KG1 (cell line): Measurements from ENCODE around the gene GDNF.
"Not testable (repeated sequence)": the region's sequence is repeated elsewhere in the genome, so short reads cannot be mapped to it uniquely, and the experiment has no call there.

ENCODE experiments used
- DNase-seq: peaks from one replicate; lab custom pipeline; 2025; lab: John Stamatoyannopoulos, UW

GDNF gene

GRCh38 chr5:37816883-37817282 lies 23.0 kb downstream of the GDNF start:
- DNase-seq = no peak

GRCh38 chr5:37816331-37816730 lies 23.5 kb downstream of the GDNF start:
- DNase-seq = no peak

GRCh38 chr5:37815913-37816312 lies 23.9 kb downstream of the GDNF start:
- no peak for DNase-seq

- no peak for DNase-seq
Measured at GRCh38 chr5:37814699-37815098, 25.1 kb downstream of the GDNF start.

- no peak for DNase-seq
Measured at GRCh38 chr5:37812365-37812764, 27.5 kb downstream of the GDNF start.

- DNase-seq = no peak
Measured at GRCh38 chr5:37811866-37812265, 28.0 kb downstream of the GDNF start.

GRCh38 chr5:37810311-37810710 lies 29.5 kb downstream of the GDNF start:
- DNase-seq = no peak

- no peak for DNase-seq
Measured at GRCh38 chr5:37808945-37809344, 30.9 kb downstream of the GDNF start.

- DNase-seq = no peak
Measured at GRCh38 chr5:37807621-37808301, 32.1 kb downstream of the GDNF start.

- no peak for DNase-seq
Measured at GRCh38 chr5:37807015-37807414, 32.8 kb downstream of the GDNF start.

GRCh38 chr5:37806476-37806875 lies 33.4 kb downstream of the GDNF start:
- no peak for DNase-seq

- DNase-seq = no peak
Measured at GRCh38 chr5:37806016-37806415, 33.8 kb downstream of the GDNF start.

GRCh38 chr5:37804401-37804800 lies 35.4 kb downstream of the GDNF start:
- no peak for DNase-seq

- no peak for DNase-seq
Measured at GRCh38 chr5:37803487-37803886, 36.4 kb downstream of the GDNF start.

GRCh38 chr5:37801521-37801920 lies 38.3 kb downstream of the GDNF start:
- DNase-seq = no peak

GRCh38 chr5:37799865-37800421 lies 39.9 kb downstream of the GDNF start:
- DNase-seq = no peak

GRCh38 chr5:37796435-37796834 lies 43.4 kb downstream of the GDNF start:
- not testable (repeated sequence) for DNase-seq

GRCh38 chr5:37795292-37795691 lies 44.5 kb downstream of the GDNF start:
- not testable (repeated sequence) for DNase-seq

GRCh38 chr5:37792975-37793631 lies 46.7 kb downstream of the GDNF start:
- no peak for DNase-seq

- no peak for DNase-seq
Measured at GRCh38 chr5:37791321-37791720, 48.5 kb downstream of the GDNF start.

GRCh38 chr5:37789991-37790390 lies 49.9 kb downstream of the GDNF start:
- DNase-seq = no peak

GRCh38 chr5:37787742-37788141 lies 52.1 kb downstream of the GDNF start:
- no peak for DNase-seq

GRCh38 chr5:37786862-37787519 lies 52.9 kb downstream of the GDNF start:
- no peak for DNase-seq
